Thyroid gland (tissue), 4 donors: ENCODE measurements around the gene DDX59. TPM values are rescaled to one million over a fixed set of nuclear protein-coding genes. Genes with fewer than 3 reads are reported as not detected.

Experiments used
- DNase-seq, 2 donors: peaks; one replicate each; pipeline ENCODE4 v3.0.0-alpha.2; 2019
- H3K27ac ChIP-seq, 3 donors: fragments of 200-600 bp; sonication (generic); 1 replicate in 2 of 3; 2 replicates in 1 of 3; pipeline ENCODE4 v1.5.1; 2016 to 2019; ENCODE audit warnings: mild to moderate bottlenecking in 1 of 3, moderate library complexity in 1 of 3
- H3K27me3 ChIP-seq: fragments of 200-600 bp; sonication (generic); one replicate; pipeline ENCODE4 v1.5.1; 2019
- H3K36me3 ChIP-seq, 2 donors: fragments of 200-600 bp; sonication (generic); one replicate each; pipeline ENCODE4 v1.5.1; 2016 to 2019
- H3K4me1 ChIP-seq, 2 donors: fragments of 200-600 bp; sonication (generic); one replicate each; pipeline ENCODE4 v1.5.1; 2017 to 2019
- H3K4me3 ChIP-seq, 3 donors: fragments of 200-600 bp; sonication (generic); replicated peaks in 1 of 3; 1 replicate in 2 of 3; 2 replicates in 1 of 3; pipeline ENCODE4 v1.5.1; 2016; ENCODE audit warnings: mild to moderate bottlenecking in 1 of 3
- H3K9me3 ChIP-seq: fragments of 200-600 bp; sonication (generic); one replicate; pipeline ENCODE4 v1.5.1; 2017
- POLR2A ChIP-seq, 2 donors: fragments of 450-650 bp; IDR thresholded peaks; one replicate each; pipeline ENCODE4 v1.6.1; 2017; ENCODE audit warnings: antibody characterized with exemption in 2 of 2, mild to moderate bottlenecking in 2 of 2, moderate library complexity in 1 of 2
- WGBS, 2 donors: methylation state at CpG; one replicate each; pipeline ENCODE4 v1.1.5; 2017; 5-methylcytosine and 5-hydroxymethylcytosine counted together
- intact Hi-C: fragments of 100-400 bp; cut with DNase I; formaldehyde crosslinking; loops from one replicate; pipeline ENCODE4 v1.15.1; 2023
- total RNA-seq, 4 donors: library from RNA; depleted of rRNA; stranded (reverse); fragments of >200 nt; gene quantifications; one replicate each; pipeline ENCODE4 v1.2.3, GENCODE V29; 2016
- TF ChIP-seq, protein P1 (sequence below), 6 experiments: fragments of 200-600 bp in 3 of 6; fragments of 450-650 bp in 3 of 6; sonication (generic) in 3 of 6; IDR thresholded peaks; one replicate each; pipeline ENCODE4 v1.5.1; 2016 to 2019; ENCODE audit warnings: antibody characterized with exemption in 6 of 6, mild to moderate bottlenecking in 2 of 6, inconsistent platforms in 1 of 6, moderate library complexity in 1 of 6

The DDX59 gene
- total RNA-seq, 4 donors from 2014 or later = 18.3 to 33.2 (median 28.7) TPM

DNA sequence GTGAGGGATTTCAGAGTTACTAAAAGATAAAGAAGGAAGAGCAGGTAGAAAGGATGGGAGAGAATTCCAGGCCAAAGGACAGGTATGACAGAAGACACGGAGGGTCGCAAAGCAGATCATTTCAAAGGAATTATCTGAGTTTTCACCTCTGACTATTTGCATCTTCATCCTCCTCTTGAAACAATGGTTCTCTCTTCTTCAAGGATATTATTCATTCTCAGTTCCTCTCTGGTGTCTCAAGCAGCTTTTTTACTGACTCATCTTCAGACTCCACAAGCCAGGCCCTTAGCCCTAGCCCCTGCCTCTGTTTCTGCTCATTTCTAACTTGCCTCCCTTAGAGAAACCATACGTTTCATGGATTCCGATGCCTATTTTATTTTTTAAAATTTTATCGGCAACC is 15.0 kb downstream of the DDX59 start:
- no peak for DNase-seq
- intact Hi-C loops = no loop called here
- H3K27me3 ChIP-seq = no peaks in the 10 kb centered on the region
- no peaks in the 10 kb centered on the region for H3K4me1 ChIP-seq
- H3K9me3 ChIP-seq = no peaks in the 10 kb centered on the region
- TF ChIP-seq, protein P1, sequence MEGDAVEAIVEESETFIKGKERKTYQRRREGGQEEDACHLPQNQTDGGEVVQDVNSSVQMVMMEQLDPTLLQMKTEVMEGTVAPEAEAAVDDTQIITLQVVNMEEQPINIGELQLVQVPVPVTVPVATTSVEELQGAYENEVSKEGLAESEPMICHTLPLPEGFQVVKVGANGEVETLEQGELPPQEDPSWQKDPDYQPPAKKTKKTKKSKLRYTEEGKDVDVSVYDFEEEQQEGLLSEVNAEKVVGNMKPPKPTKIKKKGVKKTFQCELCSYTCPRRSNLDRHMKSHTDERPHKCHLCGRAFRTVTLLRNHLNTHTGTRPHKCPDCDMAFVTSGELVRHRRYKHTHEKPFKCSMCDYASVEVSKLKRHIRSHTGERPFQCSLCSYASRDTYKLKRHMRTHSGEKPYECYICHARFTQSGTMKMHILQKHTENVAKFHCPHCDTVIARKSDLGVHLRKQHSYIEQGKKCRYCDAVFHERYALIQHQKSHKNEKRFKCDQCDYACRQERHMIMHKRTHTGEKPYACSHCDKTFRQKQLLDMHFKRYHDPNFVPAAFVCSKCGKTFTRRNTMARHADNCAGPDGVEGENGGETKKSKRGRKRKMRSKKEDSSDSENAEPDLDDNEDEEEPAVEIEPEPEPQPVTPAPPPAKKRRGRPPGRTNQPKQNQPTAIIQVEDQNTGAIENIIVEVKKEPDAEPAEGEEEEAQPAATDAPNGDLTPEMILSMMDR (IDR thresholded peaks at IDR 0.05) = no peak
- no peak for TF ChIP-seq POLR2A (IDR thresholded peaks at IDR 0.05)
- no peak overlapping the region for H3K27ac ChIP-seq
- 93 to 95% methylated on average over 5 of the region's 5 CpGs for WGBS, 2 donors
- no peak overlapping the region for H3K4me3 ChIP-seq
- peaks cover 16 to 22% of the 10 kb centered on the region in 2 donors for H3K36me3 ChIP-seq

DNA sequence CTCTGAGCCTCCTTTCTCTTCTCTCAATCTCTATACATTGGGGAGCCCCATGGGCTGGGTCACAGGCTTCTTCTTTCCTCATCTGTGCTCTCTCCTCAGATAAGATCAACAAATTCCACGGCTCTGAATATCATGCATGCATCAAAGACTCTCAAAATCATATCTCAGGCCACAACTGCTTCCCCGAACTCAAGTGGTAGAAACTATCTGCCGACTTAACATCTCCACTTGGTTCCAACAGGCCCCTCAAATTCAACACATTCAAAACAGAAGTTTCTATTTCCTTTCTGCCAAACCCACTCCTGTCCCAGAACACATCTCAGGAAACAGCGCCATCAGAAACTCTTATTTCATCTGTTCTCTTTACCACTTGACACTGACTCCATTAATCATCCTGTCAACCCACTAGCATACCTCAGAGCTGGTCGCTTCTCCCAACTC is 16.7 kb downstream of the DDX59 start:
- WGBS, 2 donors = 83 to 87% methylated on average over 5 of the region's 5 CpGs
- no peak for DNase-seq
- TF ChIP-seq, protein P1 (IDR thresholded peaks at IDR 0.05) = no peak
- TF ChIP-seq POLR2A (IDR thresholded peaks at IDR 0.05) = no peak
- Histone ChIP-seq H3K9me3 (no peaks in the 10 kb centered on the region), H3K4me3 (no peak overlapping the region), H3K27ac (no peak overlapping the region), H3K4me1 (no peaks in the 10 kb centered on the region), H3K36me3 (peaks cover 11 to 16% of the 10 kb centered on the region in 2 donors), H3K27me3 (no peaks in the 10 kb centered on the region)
- intact Hi-C loops = no loop called here

DNA sequence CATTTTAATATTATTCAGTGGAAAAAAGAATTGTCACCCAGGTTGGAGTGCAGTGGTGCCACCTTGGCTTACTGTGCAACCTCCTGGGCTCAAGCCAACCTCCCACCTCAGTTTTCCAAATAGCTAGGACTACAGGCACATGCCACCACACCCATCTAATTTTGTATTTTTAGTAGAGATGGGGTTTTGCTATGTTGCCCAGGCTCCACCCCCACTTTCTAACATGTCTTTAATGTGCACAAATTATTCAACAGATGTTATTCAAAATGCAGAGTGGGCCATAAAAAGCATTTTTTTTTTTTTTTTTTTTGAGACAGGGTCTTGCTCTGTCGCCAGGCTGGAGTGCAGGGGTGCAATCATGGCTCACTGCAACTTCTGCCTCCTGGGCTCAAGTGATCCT is 17.3 kb downstream of the DDX59 start:
- 95 to 100% methylated on average over 1 of the region's 1 CpG for WGBS, 2 donors
- no peak overlapping the region for H3K27ac ChIP-seq
- H3K9me3 ChIP-seq = no peaks in the 10 kb centered on the region
- peaks cover 6 to 11% of the 10 kb centered on the region in 2 donors for H3K36me3 ChIP-seq
- no peak overlapping the region for H3K4me3 ChIP-seq
- no peaks in the 10 kb centered on the region for H3K4me1 ChIP-seq
- H3K27me3 ChIP-seq = no peaks in the 10 kb centered on the region
- intact Hi-C loops = no loop called here
- no peak for DNase-seq
- no peak for TF ChIP-seq POLR2A (IDR thresholded peaks at IDR 0.05)
- TF ChIP-seq, protein P1 (IDR thresholded peaks at IDR 0.05) = no peak

DNA sequence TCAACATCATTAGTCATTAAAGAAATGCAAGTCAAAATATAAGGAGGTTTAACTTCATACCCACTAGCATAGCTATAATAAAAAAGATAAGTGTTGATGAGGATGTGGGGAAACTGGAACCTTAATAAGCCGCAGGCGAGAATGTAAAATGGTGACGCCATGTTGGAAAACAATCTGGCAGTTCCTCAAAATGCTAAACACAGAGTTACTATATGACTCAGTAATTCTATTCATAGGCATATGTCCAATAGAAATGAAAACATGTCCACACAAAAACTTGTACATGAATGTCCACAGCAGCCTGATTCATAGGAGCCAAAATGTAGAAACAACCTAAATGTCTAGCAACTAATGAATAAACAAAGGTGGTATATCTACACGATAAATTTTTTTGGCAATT is 23.2 kb downstream of the DDX59 start:
- Histone ChIP-seq H3K36me3 (no peaks in the 10 kb centered on the region), H3K4me3 (no peak overlapping the region), H3K4me1 (peaks cover 0 to 4% of the 10 kb centered on the region in 2 donors), H3K9me3 (no peaks in the 10 kb centered on the region), H3K27me3 (no peaks in the 10 kb centered on the region), H3K27ac (no peak overlapping the region)
- 90 to 95% methylated on average over 4 of the region's 4 CpGs for WGBS, 2 donors
- no peak for DNase-seq
- no peak for TF ChIP-seq POLR2A (IDR thresholded peaks at IDR 0.05)
- TF ChIP-seq, protein P1 (IDR thresholded peaks at IDR 0.05) = no peak
- intact Hi-C loops = no loop called here

DNA sequence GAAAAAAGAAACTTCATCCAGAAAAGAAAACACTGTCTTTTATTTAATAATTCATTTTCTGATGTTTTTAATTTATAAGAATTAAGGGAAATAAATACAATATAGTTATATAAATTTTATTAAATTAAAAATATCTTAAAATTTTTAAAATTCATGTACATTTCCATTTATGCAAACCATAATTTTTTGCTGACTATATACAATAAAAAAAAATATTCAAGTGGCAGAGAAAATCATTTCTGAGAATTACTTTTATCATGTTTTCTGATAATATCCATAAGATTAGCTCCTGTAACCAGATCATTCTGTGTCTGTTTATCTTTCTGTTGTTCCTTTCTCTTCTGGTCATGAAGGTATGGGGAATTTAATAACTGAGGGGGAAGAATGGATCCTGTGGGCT is 25.7 kb downstream of the DDX59 start:
- Histone ChIP-seq H3K27ac (peak overlapping the region in 2 of 3 donors; percentile 19 to 33), H3K27me3 (no peaks in the 10 kb centered on the region), H3K9me3 (no peaks in the 10 kb centered on the region), H3K4me1 (peaks cover 0 to 4% of the 10 kb centered on the region in 2 donors), H3K36me3 (no peaks in the 10 kb centered on the region), H3K4me3 (no peak overlapping the region)
- intact Hi-C loops = no loop called here
- DNase-seq = no peak
- no peak for TF ChIP-seq POLR2A (IDR thresholded peaks at IDR 0.05)
- TF ChIP-seq, protein P1 (IDR thresholded peaks at IDR 0.05) = no peak
